ENCODE results near the gene GBX2.
A peak's percentile ranks its signal among the peaks of the same experiment; 100 is the strongest.

Gene GBX2

DNA sequence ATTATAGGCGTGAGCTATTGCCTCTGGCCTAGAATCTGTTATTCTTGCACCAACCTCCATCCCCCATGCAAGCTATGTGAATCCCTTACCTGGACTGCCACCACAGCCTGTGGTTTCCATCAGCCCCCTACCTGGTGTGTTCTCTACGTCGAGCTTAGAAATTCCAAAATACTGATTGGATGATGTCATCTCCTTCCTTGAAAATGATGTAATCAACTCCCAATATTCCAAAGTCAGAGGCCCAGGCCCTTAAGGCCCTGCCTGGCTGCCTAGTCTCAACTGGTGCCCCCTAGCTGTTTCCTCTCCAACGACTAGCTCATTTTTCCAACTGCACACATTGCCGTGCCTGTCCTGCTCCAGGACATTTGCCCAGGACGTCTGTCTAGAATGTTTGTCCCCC, 41.3 kb upstream of the GBX2 start:
- TF ChIP-seq Cebpa-rat (IDR thresholded peaks at IDR 0.05): no peak
- Histone ChIP-seq H3K9ac (no peak overlapping the region), H3K36me3 (no peaks in the 10 kb centered on the region), H3K4me2 (no peak overlapping the region), H4K20me1 (no peaks in the 10 kb centered on the region), H3K4me1 (no peaks in the 10 kb centered on the region; the same call in 1 of the 2 replicates), H3K9me3 (peaks cover 23% of the 10 kb centered on the region), H3K27me3 (peaks cover 14% of the 10 kb centered on the region; the same call in 1 of the 2 replicates), H3K4me3 (no peak overlapping the region), H3K27ac (no peak overlapping the region)

DNA sequence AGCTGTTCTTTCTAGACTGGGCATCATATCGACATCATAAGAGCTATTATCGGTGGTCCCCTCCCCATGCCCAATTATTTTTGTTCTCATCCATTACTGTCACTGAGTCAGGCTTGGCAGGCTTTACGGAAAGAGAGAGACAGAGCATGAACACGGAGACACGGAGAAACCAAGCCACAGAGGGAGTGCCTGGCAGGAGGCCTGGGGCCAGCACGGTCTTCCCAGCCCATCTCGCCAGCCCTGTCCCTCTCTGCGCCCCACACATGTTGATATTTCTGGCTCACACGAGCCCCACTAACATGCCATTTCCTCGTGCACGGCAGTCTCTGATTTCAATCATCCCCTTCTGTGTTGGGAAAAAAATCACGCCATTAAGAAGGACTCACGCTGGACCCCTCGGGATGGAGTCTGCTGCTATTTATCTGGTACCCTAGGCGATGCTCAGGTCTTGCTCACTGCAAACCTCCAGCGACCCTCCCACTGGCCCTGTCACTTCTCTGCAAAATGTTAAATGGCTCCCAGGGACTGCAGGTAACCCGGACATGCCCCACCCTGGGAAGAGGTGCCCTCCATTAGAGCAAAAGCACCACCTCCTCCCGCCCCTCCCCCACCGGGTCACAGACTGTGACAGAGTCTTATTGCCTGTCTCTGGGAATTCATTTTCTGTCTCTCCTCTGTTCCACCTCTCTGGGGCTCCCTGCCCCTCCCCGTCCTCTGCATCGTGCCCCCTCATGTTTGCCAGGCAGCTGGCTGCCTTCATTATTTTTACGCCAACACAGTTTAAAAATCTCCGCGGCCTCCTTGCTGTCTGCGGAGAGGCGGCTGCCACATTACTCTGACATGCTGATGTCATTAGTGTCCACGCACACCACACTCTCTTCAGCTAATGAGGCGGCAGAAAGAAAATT, 40.1 kb upstream of the GBX2 start:
- no peak overlapping the region for H3K27ac ChIP-seq
- TF ChIP-seq Cebpa-rat (IDR thresholded peaks at IDR 0.05): no peak
- H4K20me1 ChIP-seq: no peaks in the 10 kb centered on the region
- H3K4me2 ChIP-seq: no peak overlapping the region
- peaks cover 29% of the 10 kb centered on the region for H3K9me3 ChIP-seq
- no peak overlapping the region for H3K9ac ChIP-seq
- H3K27me3 ChIP-seq: peaks cover 14% of the 10 kb centered on the region; the same call in 1 of the 2 replicates
- no peaks in the 10 kb centered on the region; the same call in 1 of the 2 replicates for H3K4me1 ChIP-seq
- H3K36me3 ChIP-seq: no peaks in the 10 kb centered on the region
- no peak overlapping the region for H3K4me3 ChIP-seq

DNA sequence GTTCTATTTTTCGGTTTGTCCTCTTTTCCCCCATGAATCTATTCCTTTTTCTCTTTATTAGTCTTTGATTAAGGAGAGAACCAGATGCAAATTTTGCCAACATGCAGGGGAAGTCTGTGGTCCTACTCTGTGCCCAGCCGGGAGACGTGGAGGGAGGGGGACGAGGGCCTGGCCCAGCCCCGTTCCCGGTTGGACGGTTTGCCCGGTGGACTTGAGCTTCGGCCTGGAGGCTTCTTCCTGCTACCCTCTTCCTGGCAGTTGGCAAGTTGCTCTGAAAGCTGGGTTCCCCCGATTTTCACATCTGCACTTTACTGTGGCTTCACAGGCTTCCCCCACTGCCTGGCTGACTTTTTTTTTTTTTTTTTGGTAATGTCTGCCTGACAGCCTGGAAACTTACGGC, 39.3 kb upstream of the GBX2 start:
- Histone ChIP-seq H3K27ac (no peak overlapping the region), H3K27me3 (peaks cover 14% of the 10 kb centered on the region; the same call in 1 of the 2 replicates), H3K36me3 (no peaks in the 10 kb centered on the region), H3K9me3 (peaks cover 29% of the 10 kb centered on the region), H3K9ac (no peak overlapping the region), H4K20me1 (no peaks in the 10 kb centered on the region), H3K4me2 (no peak overlapping the region), H3K4me1 (no peaks in the 10 kb centered on the region; the same call in 1 of the 2 replicates), H3K4me3 (no peak overlapping the region)
- no peak for TF ChIP-seq Cebpa-rat (IDR thresholded peaks at IDR 0.05)

DNA sequence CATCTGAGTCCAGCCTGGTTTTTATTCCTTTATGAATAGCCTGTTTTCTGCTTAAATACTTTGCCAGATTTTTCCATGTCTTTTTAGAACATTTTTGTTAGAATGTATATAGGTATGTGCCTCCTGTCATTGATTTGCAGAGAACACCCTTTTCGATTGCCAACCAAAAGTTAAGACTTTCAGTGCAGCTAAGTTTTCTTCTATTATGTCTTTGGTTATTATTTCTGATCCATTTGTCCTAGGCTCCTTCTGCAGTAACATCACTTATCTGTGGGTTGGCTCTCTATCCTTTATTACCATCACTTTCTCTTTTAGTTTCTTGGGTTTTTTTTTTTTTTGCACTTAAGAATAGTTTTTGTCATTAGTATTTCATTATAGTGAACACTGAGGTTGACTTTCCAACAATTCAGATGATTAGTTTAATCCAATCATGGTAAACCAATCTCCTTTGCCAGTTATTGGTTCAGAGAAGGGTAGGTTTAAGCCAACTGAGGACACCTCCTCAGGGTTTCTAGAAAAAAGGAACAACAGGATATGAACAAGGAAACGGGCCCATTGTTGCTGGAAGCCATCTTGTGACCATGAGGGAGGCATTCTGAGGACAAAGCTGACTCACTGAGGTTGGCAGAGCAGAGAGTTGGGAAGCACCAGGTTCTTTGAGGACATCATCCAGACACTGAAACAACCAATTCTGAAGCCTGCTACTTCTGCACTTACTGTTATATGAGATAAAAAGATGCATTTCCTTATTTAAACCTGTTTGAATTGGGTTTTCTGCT, 37.9 kb upstream of the GBX2 start:
- H4K20me1 ChIP-seq: no peaks in the 10 kb centered on the region
- H3K4me3 ChIP-seq: no peak overlapping the region
- no peak for TF ChIP-seq Cebpa-rat (IDR thresholded peaks at IDR 0.05)
- no peak overlapping the region for H3K27ac ChIP-seq
- peaks cover 2% of the 10 kb centered on the region; the same call in 1 of the 2 replicates for H3K27me3 ChIP-seq
- no peaks in the 10 kb centered on the region for H3K4me1 ChIP-seq
- H3K9ac ChIP-seq: no peak overlapping the region
- no peak overlapping the region for H3K4me2 ChIP-seq
- H3K36me3 ChIP-seq: no peaks in the 10 kb centered on the region
- H3K9me3 ChIP-seq: peaks cover 29% of the 10 kb centered on the region

DNA sequence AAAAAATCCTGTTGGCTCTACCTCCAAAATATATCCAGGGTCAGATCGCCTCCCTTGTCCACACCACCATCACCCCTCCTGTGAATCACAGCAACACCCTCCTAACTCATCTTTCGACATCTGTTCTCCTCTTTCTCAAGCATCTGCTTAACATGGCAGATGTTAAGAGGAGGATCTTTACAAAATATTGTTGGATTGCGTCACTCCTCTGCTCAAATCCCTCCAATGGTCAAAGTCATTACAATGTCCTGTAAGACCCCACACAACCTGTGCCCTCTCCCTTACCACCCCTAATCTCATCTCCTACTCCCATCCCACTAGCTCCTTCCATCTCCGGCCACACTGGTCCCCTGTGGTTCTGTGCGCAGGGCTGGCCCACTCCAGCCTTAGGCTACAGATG, 36.8 kb upstream of the GBX2 start:
- H4K20me1 ChIP-seq: no peaks in the 10 kb centered on the region
- no peaks in the 10 kb centered on the region for H3K27me3 ChIP-seq
- H3K27ac ChIP-seq: no peak overlapping the region
- no peak overlapping the region for H3K9ac ChIP-seq
- no peak overlapping the region for H3K4me3 ChIP-seq
- no peaks in the 10 kb centered on the region for H3K36me3 ChIP-seq
- H3K4me1 ChIP-seq: no peaks in the 10 kb centered on the region
- no peak overlapping the region for H3K4me2 ChIP-seq
- H3K9me3 ChIP-seq: peaks cover 29% of the 10 kb centered on the region
- TF ChIP-seq Cebpa-rat (IDR thresholded peaks at IDR 0.05): no peak

DNA sequence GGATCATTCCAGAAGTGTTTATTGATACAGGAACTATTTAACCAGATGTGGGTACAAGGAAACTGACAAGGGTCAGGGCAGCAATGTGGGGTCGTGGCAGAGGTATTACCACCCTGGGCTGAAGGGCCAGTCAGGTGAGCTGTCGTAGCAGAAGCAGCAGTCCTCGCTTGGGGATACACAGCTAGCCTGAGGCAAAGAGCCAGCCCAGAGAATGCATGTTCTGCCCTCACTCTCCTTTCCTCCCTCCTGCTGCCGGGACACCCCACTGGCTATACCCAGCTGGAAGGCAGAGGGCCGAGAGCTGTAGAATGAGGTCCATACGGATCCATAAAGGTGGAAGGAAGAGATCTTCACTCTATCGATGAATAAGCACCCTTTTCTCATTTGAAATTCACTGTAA, 32.2 kb upstream of the GBX2 start:
- no peaks in the 10 kb centered on the region for H4K20me1 ChIP-seq
- H3K4me3 ChIP-seq: no peak overlapping the region
- H3K4me2 ChIP-seq: no peak overlapping the region
- peaks cover 18% of the 10 kb centered on the region for H3K4me1 ChIP-seq
- no peaks in the 10 kb centered on the region for H3K27me3 ChIP-seq
- TF ChIP-seq Cebpa-rat (IDR thresholded peaks at IDR 0.05): no peak
- H3K9ac ChIP-seq: no peak overlapping the region
- H3K9me3 ChIP-seq: peaks cover 14% of the 10 kb centered on the region
- H3K27ac ChIP-seq: no peak overlapping the region
- H3K36me3 ChIP-seq: no peaks in the 10 kb centered on the region

DNA sequence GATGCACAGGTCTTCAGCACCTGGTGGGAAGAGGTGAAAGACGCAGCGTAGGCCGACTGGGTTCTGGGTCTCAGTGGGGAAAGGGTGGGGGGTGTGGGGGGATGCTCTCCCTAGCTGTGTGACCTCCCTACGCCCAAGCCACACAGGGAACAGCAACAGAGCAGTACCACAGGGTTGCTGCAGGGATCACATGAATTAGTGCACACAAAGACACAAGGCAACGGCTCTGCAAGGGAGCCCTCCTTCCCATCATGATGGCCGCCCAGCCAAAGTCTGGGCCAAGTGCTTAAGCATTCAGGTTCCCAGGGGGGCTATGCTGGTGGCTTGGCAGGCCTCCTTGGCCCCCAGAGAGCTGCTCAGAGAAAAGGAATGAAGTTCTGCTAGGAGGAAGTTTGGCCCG, 28.2 kb upstream of the GBX2 start:
- TF ChIP-seq Cebpa-rat (IDR thresholded peaks at IDR 0.05): no peak
- Histone ChIP-seq H3K4me3 (no peak overlapping the region), H3K4me2 (peak overlapping the region; percentile 55), H3K36me3 (no peaks in the 10 kb centered on the region), H3K9ac (no peak overlapping the region), H3K27me3 (no peaks in the 10 kb centered on the region), H3K9me3 (no peaks in the 10 kb centered on the region), H4K20me1 (no peaks in the 10 kb centered on the region), H3K27ac (no peak overlapping the region), H3K4me1 (peaks cover 18% of the 10 kb centered on the region)

DNA sequence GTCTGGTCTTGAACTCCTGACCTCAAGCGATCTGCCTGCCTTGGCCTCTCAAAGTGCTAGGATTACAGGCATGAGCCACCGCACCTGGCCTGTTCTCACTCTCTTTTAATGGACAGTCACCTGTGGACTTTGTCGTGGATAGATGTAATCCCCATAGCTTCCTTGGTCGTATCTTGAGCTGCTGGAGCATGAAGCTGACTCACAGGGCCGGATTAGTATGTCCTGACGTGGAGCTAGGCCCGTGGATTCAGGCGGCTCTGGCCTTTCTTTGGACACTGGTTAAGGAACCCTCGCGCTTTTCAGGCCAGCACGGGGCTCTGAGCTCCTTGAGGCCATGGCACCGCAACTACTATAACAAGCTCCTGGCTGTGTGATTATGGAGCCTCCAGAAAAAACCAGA, 27.5 kb upstream of the GBX2 start:
- no peak overlapping the region for H3K9ac ChIP-seq
- H4K20me1 ChIP-seq: no peaks in the 10 kb centered on the region
- H3K9me3 ChIP-seq: no peaks in the 10 kb centered on the region
- TF ChIP-seq Cebpa-rat (IDR thresholded peaks at IDR 0.05): no peak
- H3K4me3 ChIP-seq: no peak overlapping the region
- H3K27ac ChIP-seq: no peak overlapping the region
- peaks cover 18% of the 10 kb centered on the region for H3K4me1 ChIP-seq
- no peak overlapping the region for H3K4me2 ChIP-seq
- H3K36me3 ChIP-seq: no peaks in the 10 kb centered on the region
- H3K27me3 ChIP-seq: no peaks in the 10 kb centered on the region

DNA sequence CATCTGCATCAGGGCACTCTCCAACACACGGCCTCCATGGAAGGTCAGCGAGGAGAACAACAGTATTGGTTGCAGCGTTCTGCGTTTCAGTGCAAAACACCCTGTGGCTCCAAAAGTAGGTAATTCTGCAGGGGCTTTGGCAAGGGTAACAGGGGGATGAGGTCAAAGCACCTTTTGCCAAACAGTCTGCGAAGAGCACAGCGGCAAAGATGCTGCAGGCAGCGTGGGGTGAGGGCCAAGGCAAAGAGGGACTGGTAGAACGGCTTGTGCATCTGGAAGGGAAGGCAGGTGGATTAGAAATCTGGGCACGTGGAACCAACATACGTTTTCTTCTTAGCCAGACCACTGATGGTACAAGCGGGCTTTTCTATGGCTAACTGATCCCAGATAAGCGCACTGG, 26.6 kb upstream of the GBX2 start:
- peaks cover 18% of the 10 kb centered on the region for H3K4me1 ChIP-seq
- H3K9ac ChIP-seq: no peak overlapping the region
- no peak for TF ChIP-seq Cebpa-rat (IDR thresholded peaks at IDR 0.05)
- H3K27me3 ChIP-seq: no peaks in the 10 kb centered on the region
- no peak overlapping the region for H3K4me2 ChIP-seq
- H3K4me3 ChIP-seq: no peak overlapping the region
- H3K9me3 ChIP-seq: no peaks in the 10 kb centered on the region
- no peak overlapping the region for H3K27ac ChIP-seq
- no peaks in the 10 kb centered on the region for H3K36me3 ChIP-seq
- no peaks in the 10 kb centered on the region for H4K20me1 ChIP-seq

DNA sequence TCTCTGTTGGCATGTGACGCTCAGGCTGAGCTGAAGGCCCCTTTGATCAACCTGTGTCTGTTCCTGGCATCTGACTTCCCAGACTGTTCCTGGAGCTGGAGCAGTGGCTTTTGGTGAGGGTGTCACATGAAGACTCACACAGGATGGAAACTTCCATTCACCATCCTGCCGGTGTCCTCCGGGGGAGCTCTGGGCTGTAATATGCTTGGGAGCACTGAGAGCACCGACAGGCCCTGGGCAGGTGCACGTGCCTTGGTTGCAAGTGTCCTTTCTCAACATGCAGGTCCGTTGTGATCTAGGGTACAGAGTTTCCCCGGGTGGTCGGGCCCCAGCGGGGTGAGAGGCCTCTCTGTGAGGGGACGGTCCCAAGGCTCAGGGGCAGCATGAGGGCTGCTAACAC, 24.8 kb upstream of the GBX2 start:
- no peak overlapping the region for H3K4me3 ChIP-seq
- peaks cover 18% of the 10 kb centered on the region for H3K4me1 ChIP-seq
- H3K36me3 ChIP-seq: no peaks in the 10 kb centered on the region
- no peak overlapping the region for H3K9ac ChIP-seq
- H3K27me3 ChIP-seq: no peaks in the 10 kb centered on the region
- H3K27ac ChIP-seq: no peak overlapping the region
- H3K4me2 ChIP-seq: no peak overlapping the region
- H3K9me3 ChIP-seq: no peaks in the 10 kb centered on the region
- TF ChIP-seq Cebpa-rat (IDR thresholded peaks at IDR 0.05): no peak
- no peaks in the 10 kb centered on the region for H4K20me1 ChIP-seq
